Measurements from ENCODE around the gene PAK3. TPM values are rescaled to one million over a fixed set of nuclear protein-coding genes. Genes with fewer than 3 reads are reported as not detected.

PAK3 gene
- total and polyA plus RNA-seq, 7 experiments from 2014 or later = 0.12 to 0.90 (median 0.60) TPM; not detected in 2

GRCh38 chrX:111216293-111216801, 120.4 kb downstream of the PAK3 start:
- no peak overlapping the region for H3K4me3 ChIP-seq (ENCODE audit: low read length)
- intact Hi-C loops (cut with micrococcal nuclease) = no loop called here
- no peaks in the 10 kb centered on the region for H3K4me1 Mint-ChIP-seq
- H3K4me1 ChIP-seq (ENCODE audit: control insufficient read depth in 2 of 2, insufficient read depth in 2 of 2, low read length in 2 of 2) = no peaks in the 10 kb centered on the region
- no peak overlapping the region for H3K4me3 Mint-ChIP-seq
- no peak overlapping the region for H3K27ac ChIP-seq (ENCODE audit: low read depth, low read length)
- H3K9me3 ChIP-seq (ENCODE audit: control insufficient read depth in 2 of 3, low read length in 3 of 3) = no peaks in the 10 kb centered on the region
- POLR2A ChIA-PET = no interaction called here
- H3K36me3 ChIP-seq (ENCODE audit: control insufficient read depth in 2 of 3, insufficient read depth in 3 of 3, low read length in 3 of 3) = no peaks in the 10 kb centered on the region
- ATAC-seq (no peak), DNase-seq (no peak)
- H3K36me3 Mint-ChIP-seq = no peaks in the 10 kb centered on the region
- no peaks in the 10 kb centered on the region for H3K9me3 Mint-ChIP-seq
- H3K27ac Mint-ChIP-seq = no peak overlapping the region
- peaks cover 0 to 5% (median 0%) of the 10 kb centered on the region in 5 donors for H3K27me3 Mint-ChIP-seq
- H3K27me3 ChIP-seq (ENCODE audit: control insufficient read depth in 2 of 2, insufficient read depth in 2 of 2, low read length in 2 of 2) = no peaks in the 10 kb centered on the region
- CTCF ChIA-PET = no interaction called here

DNA sequence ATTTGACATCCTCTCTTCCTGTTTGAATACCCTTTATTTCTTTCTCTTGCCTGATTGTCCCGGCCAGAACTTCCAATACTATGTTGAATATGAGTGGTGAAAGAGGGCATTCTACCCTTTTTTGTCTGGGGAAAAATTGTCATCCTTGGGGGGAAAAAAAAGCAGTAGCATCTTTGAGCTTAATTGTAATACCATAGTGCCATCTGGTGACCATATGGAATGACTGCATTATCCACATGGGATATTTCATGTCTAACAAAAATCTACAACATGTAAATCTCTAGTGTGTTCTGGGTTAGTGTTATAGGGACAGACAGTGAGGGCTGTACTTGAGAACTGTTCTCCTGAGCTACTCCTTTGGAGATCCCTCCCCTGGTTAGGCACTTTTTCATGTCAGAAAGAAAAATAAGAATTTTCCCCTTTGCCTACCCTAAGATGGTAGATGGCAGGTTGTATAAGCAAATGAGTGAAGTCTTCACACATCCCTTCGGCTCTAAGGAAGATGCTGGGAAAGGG, 148.3 kb downstream of the PAK3 start:
- H3K9me3 Mint-ChIP-seq = no peaks in the 10 kb centered on the region
- no peak overlapping the region for H3K27ac Mint-ChIP-seq
- ChIA-PET POLR2A (no interaction called here), CTCF (no interaction called here)
- H3K27me3 Mint-ChIP-seq = peaks cover 0 to 2% (median 0%) of the 10 kb centered on the region in 5 donors
- H3K4me1 ChIP-seq (ENCODE audit: control insufficient read depth in 2 of 2, insufficient read depth in 2 of 2, low read length in 2 of 2) = no peaks in the 10 kb centered on the region
- H3K4me3 ChIP-seq (ENCODE audit: low read length) = no peak overlapping the region
- no peak overlapping the region for H3K27ac ChIP-seq (ENCODE audit: low read depth, low read length)
- DNase-seq = no peak
- no peaks in the 10 kb centered on the region for H3K9me3 ChIP-seq (ENCODE audit: control insufficient read depth in 2 of 3, low read length in 3 of 3)
- intact Hi-C loops (cut with micrococcal nuclease) = loop anchor here (1.0 to 10.0 kb wide), 4 partner anchors 145 to 792 kb away; no protein-coding TSS in a partner anchor
- no peaks in the 10 kb centered on the region for H3K4me1 Mint-ChIP-seq
- no peaks in the 10 kb centered on the region for H3K36me3 ChIP-seq (ENCODE audit: control insufficient read depth in 2 of 3, insufficient read depth in 3 of 3, low read length in 3 of 3)
- no peaks in the 10 kb centered on the region for H3K27me3 ChIP-seq (ENCODE audit: control insufficient read depth in 2 of 2, insufficient read depth in 2 of 2, low read length in 2 of 2)
- no peak overlapping the region for H3K4me3 Mint-ChIP-seq
- ATAC-seq = no peak
- H3K36me3 Mint-ChIP-seq = no peaks in the 10 kb centered on the region

- H3K4me1 Mint-ChIP-seq = no peaks in the 10 kb centered on the region
- CTCF ChIA-PET = no interaction called here
- no peaks in the 10 kb centered on the region for H3K27me3 ChIP-seq (ENCODE audit: control insufficient read depth in 2 of 2, insufficient read depth in 2 of 2, low read length in 2 of 2)
Observed at GRCh38 chrX:111254896-111255693, 159.1 kb downstream of the PAK3 start.

DNA sequence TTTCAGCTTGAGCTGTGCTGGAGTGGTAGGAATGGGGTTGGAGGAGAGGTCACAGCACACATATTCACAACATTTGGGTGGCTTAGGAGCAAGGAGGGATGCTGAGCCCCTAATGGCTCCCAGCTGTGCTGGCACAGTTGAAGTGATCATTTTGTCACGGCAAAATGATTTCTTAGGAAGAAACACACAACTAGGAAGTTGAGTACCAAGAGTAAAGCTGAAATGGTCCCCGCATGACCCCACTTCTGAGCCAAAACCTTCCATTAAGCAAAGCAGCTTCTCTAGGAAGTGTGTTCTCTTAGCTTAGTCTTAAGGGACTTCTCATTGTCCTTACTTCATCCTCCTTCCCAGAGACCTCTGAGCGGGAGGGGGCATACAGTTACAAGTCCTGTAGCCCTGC, 161.7 kb downstream of the PAK3 start:
- peaks cover 0 to 2% (median 0%) of the 10 kb centered on the region in 11 donors for H3K9me3 Mint-ChIP-seq
- H3K4me3 ChIP-seq (ENCODE audit: low read length) = no peak overlapping the region
- H3K27me3 ChIP-seq (ENCODE audit: control insufficient read depth in 2 of 2, insufficient read depth in 2 of 2, low read length in 2 of 2) = no peaks in the 10 kb centered on the region
- ChIA-PET CTCF (no interaction called here), POLR2A (no interaction called here)
- intact Hi-C loops (cut with micrococcal nuclease) = no loop called here
- H3K4me1 ChIP-seq (ENCODE audit: control insufficient read depth in 2 of 2, insufficient read depth in 2 of 2, low read length in 2 of 2) = no peaks in the 10 kb centered on the region
- H3K36me3 Mint-ChIP-seq = no peaks in the 10 kb centered on the region
- no peaks in the 10 kb centered on the region for H3K9me3 ChIP-seq (ENCODE audit: control insufficient read depth in 2 of 3, low read length in 3 of 3)
- ATAC-seq (no peak), DNase-seq (no peak)
- H3K27ac Mint-ChIP-seq = no peak overlapping the region
- no peaks in the 10 kb centered on the region for H3K36me3 ChIP-seq (ENCODE audit: control insufficient read depth in 2 of 3, insufficient read depth in 3 of 3, low read length in 3 of 3)
- H3K27ac ChIP-seq (ENCODE audit: low read depth, low read length) = no peak overlapping the region
- peaks cover 0 to 4% (median 0%) of the 10 kb centered on the region in 5 donors for H3K27me3 Mint-ChIP-seq
- no peak overlapping the region for H3K4me3 Mint-ChIP-seq
- no peaks in the 10 kb centered on the region for H3K4me1 Mint-ChIP-seq

More at GRCh38 chrX:111254896-111255693, 159.1 kb downstream of the PAK3 start:
- H3K9me3 ChIP-seq (ENCODE audit: control insufficient read depth in 2 of 3, low read length in 3 of 3) = no peaks in the 10 kb centered on the region
- no peak overlapping the region for H3K4me3 ChIP-seq (ENCODE audit: low read length)
- Mint-ChIP-seq H3K36me3 (no peaks in the 10 kb centered on the region), H3K27ac (no peak overlapping the region), H3K9me3 (peaks cover 0 to 2% (median 0%) of the 10 kb centered on the region in 11 donors), H3K4me3 (no peak overlapping the region), H3K27me3 (peaks cover 0 to 6% (median 0%) of the 10 kb centered on the region in 5 donors)
- H3K36me3 ChIP-seq (ENCODE audit: control insufficient read depth in 2 of 3, insufficient read depth in 3 of 3, low read length in 3 of 3) = no peaks in the 10 kb centered on the region
- no peak overlapping the region for H3K27ac ChIP-seq (ENCODE audit: low read depth, low read length)
- no peak for DNase-seq
- ATAC-seq = no peak
- intact Hi-C loops (cut with micrococcal nuclease) = no loop called here
- POLR2A ChIA-PET = no interaction called here
- no peaks in the 10 kb centered on the region for H3K4me1 ChIP-seq (ENCODE audit: control insufficient read depth in 2 of 2, insufficient read depth in 2 of 2, low read length in 2 of 2)

DNA sequence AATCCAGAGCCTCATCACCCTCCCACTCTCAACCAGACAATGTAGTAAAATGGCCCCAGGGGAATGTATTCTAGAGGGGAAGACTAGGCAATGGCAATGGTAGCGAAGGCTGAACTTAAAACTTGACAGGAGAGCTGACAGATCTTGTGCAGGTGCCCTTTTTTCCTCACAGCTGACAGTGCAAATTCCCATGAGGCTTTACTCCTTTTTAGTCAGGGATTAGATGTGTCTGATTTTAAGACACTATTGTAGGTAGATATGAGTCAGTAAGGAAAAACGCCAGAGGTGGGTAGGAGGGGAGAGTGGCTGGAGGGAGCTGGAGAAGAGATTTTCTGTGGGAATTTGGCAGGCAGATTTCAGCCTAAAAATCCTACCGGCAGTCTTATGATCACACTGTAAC, 163.6 kb downstream of the PAK3 start:
- no peaks in the 10 kb centered on the region for H3K36me3 Mint-ChIP-seq
- POLR2A ChIA-PET = no interaction called here
- Histone ChIP-seq H3K27ac (ENCODE audit: low read depth, low read length) (no peak overlapping the region), H3K4me3 (ENCODE audit: low read length) (no peak overlapping the region), H3K27me3 (ENCODE audit: control insufficient read depth in 2 of 2, insufficient read depth in 2 of 2, low read length in 2 of 2) (no peaks in the 10 kb centered on the region), H3K9me3 (ENCODE audit: control insufficient read depth in 2 of 3, low read length in 3 of 3) (no peaks in the 10 kb centered on the region), H3K36me3 (ENCODE audit: control insufficient read depth in 2 of 3, insufficient read depth in 3 of 3, low read length in 3 of 3) (no peaks in the 10 kb centered on the region), H3K4me1 (ENCODE audit: control insufficient read depth in 2 of 2, insufficient read depth in 2 of 2, low read length in 2 of 2) (no peaks in the 10 kb centered on the region)
- no peak overlapping the region for H3K27ac Mint-ChIP-seq
- H3K27me3 Mint-ChIP-seq = peaks cover 0 to 4% (median 0%) of the 10 kb centered on the region in 5 donors
- H3K9me3 Mint-ChIP-seq = peaks cover 0 to 2% (median 0%) of the 10 kb centered on the region in 11 donors
- ATAC-seq (no peak), DNase-seq (no peak)
- H3K4me1 Mint-ChIP-seq = no peaks in the 10 kb centered on the region
- no peak overlapping the region for H3K4me3 Mint-ChIP-seq
- intact Hi-C loops (cut with micrococcal nuclease) = no loop called here
- CTCF ChIA-PET = no interaction called here

DNA sequence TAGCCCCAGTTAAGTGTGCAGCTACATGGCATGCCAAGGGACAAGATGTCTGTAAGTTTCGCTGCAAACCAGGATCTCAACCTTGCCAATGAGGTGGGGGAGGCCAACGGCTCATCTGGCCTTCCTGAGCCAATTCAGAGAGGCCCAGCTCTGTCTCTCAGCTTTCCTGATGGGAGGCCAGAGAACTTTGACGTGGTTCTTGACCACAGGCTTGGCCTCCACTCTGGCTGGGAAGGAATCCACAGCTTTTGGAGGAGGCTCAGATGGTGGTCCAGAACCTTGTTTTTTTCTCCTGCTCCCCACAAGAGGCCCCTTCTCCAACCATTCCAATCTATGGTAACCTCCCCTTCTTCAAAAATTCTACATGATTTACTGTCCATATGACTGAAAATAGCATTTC, 164.5 kb downstream of the PAK3 start:
- Mint-ChIP-seq H3K27me3 (peaks cover 0 to 4% (median 0%) of the 10 kb centered on the region in 5 donors), H3K9me3 (peaks cover 0 to 2% (median 0%) of the 10 kb centered on the region in 11 donors), H3K4me3 (no peak overlapping the region), H3K36me3 (no peaks in the 10 kb centered on the region), H3K27ac (no peak overlapping the region), H3K4me1 (no peaks in the 10 kb centered on the region)
- Histone ChIP-seq H3K4me3 (ENCODE audit: low read length) (no peak overlapping the region), H3K36me3 (ENCODE audit: control insufficient read depth in 2 of 3, insufficient read depth in 3 of 3, low read length in 3 of 3) (no peaks in the 10 kb centered on the region), H3K4me1 (ENCODE audit: control insufficient read depth in 2 of 2, insufficient read depth in 2 of 2, low read length in 2 of 2) (no peaks in the 10 kb centered on the region), H3K27me3 (ENCODE audit: control insufficient read depth in 2 of 2, insufficient read depth in 2 of 2, low read length in 2 of 2) (no peaks in the 10 kb centered on the region), H3K9me3 (ENCODE audit: control insufficient read depth in 2 of 3, low read length in 3 of 3) (no peaks in the 10 kb centered on the region), H3K27ac (ENCODE audit: low read depth, low read length) (no peak overlapping the region)
- DNase-seq = no peak
- ATAC-seq = no peak
- intact Hi-C loops (cut with micrococcal nuclease) = no loop called here
- ChIA-PET POLR2A (no interaction called here), CTCF (no interaction called here)

DNA sequence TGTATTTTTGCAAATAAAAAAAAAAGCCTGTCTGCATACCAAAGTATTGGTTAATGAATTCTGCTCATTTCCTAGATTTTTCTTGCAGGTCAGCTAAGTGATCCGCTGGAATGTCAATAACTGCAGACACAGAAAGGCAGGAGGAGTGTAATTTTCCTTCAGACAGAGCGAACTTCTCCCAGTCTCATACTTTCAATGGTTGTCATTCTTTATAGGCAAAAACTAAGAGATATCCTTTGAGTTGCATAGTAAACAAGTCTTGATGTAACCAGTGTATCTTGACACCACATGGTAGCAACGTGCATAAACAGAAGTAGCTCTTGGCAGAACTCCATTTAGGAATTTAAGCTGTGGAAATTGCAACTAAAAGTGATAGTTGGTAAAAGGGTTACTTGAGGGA, 166.1 kb downstream of the PAK3 start:
- ChIA-PET POLR2A (no interaction called here), CTCF (no interaction called here)
- DNase-seq (no peak), ATAC-seq (no peak)
- H3K27ac Mint-ChIP-seq = no peak overlapping the region
- no peak overlapping the region for H3K4me3 ChIP-seq (ENCODE audit: low read length)
- no peak overlapping the region for H3K27ac ChIP-seq (ENCODE audit: low read depth, low read length)
- no peaks in the 10 kb centered on the region for H3K9me3 ChIP-seq (ENCODE audit: control insufficient read depth in 2 of 3, low read length in 3 of 3)
- H3K4me3 Mint-ChIP-seq = no peak overlapping the region
- H3K4me1 Mint-ChIP-seq = no peaks in the 10 kb centered on the region
- intact Hi-C loops (cut with micrococcal nuclease) = no loop called here
- no peaks in the 10 kb centered on the region for H3K27me3 ChIP-seq (ENCODE audit: control insufficient read depth in 2 of 2, insufficient read depth in 2 of 2, low read length in 2 of 2)
- H3K9me3 Mint-ChIP-seq = no peaks in the 10 kb centered on the region
- peaks cover 0 to 4% (median 0%) of the 10 kb centered on the region in 5 donors for H3K27me3 Mint-ChIP-seq
- H3K36me3 Mint-ChIP-seq = no peaks in the 10 kb centered on the region
- no peaks in the 10 kb centered on the region for H3K4me1 ChIP-seq (ENCODE audit: control insufficient read depth in 2 of 2, insufficient read depth in 2 of 2, low read length in 2 of 2)
- no peaks in the 10 kb centered on the region for H3K36me3 ChIP-seq (ENCODE audit: control insufficient read depth in 2 of 3, insufficient read depth in 3 of 3, low read length in 3 of 3)

Data from naive thymus-derived CD4-positive, alpha-beta T cell (primary cell).